Putamen (tissue), 1 donor: ENCODE data around the gene ARL2BP.
"Not testable (repeated sequence)": the region's sequence is repeated elsewhere in the genome, so short reads cannot be mapped to it uniquely, and the experiment has no call there.

Experiments
- DNase-seq: peaks from one replicate; pipeline ENCODE4 v3.0.0-alpha.2; 2016; ENCODE audit warnings: low spot score

ARL2BP gene

GRCh38 chr16:57263541-57264351 lies 18.7 kb downstream of the ARL2BP start:
- DNase-seq: no peak

- DNase-seq: no peak
These were observed 19.3 kb downstream of the ARL2BP start for GRCh38 chr16:57264381-57264780.

- no peak for DNase-seq
These were observed 19.9 kb downstream of the ARL2BP start for GRCh38 chr16:57264950-57265371.

- peak; percentile 69 for DNase-seq
These were observed 20.9 kb downstream of the ARL2BP start for GRCh38 chr16:57265850-57266530.

- DNase-seq: no peak
These were observed 21.6 kb downstream of the ARL2BP start for GRCh38 chr16:57266531-57267260.

GRCh38 chr16:57267343-57267742 lies 22.3 kb downstream of the ARL2BP start:
- not testable (repeated sequence) for DNase-seq

GRCh38 chr16:57268804-57269800 lies 24.0 kb downstream of the ARL2BP start:
- DNase-seq: no peak

GRCh38 chr16:57270221-57271062 lies 25.4 kb downstream of the ARL2BP start:
- DNase-seq: peak; percentile 96

- DNase-seq: no peak
These were observed 25.9 kb downstream of the ARL2BP start for GRCh38 chr16:57271063-57271345.

GRCh38 chr16:57271867-57272495 lies 26.9 kb downstream of the ARL2BP start:
- DNase-seq: no peak

GRCh38 chr16:57273359-57273758 lies 28.3 kb downstream of the ARL2BP start:
- DNase-seq: no peak

- no peak for DNase-seq
These were observed 28.8 kb downstream of the ARL2BP start for GRCh38 chr16:57273826-57274225.

GRCh38 chr16:57275946-57276345 lies 30.9 kb downstream of the ARL2BP start:
- DNase-seq: not testable (repeated sequence)

- DNase-seq: no peak
These were observed 31.5 kb downstream of the ARL2BP start for GRCh38 chr16:57276596-57276995.

GRCh38 chr16:57277586-57277985 lies 32.5 kb downstream of the ARL2BP start:
- no peak for DNase-seq

- DNase-seq: peak; percentile 87
These were observed 33.4 kb downstream of the ARL2BP start for GRCh38 chr16:57278494-57278893.

GRCh38 chr16:57279780-57280638 lies 35.0 kb downstream of the ARL2BP start:
- no peak for DNase-seq

GRCh38 chr16:57281791-57282190 lies 36.7 kb downstream of the ARL2BP start:
- DNase-seq: no peak

GRCh38 chr16:57282510-57283213 lies 37.6 kb downstream of the ARL2BP start:
- DNase-seq: no peak
